Measurements from ENCODE around the gene PLB1.

- TF ChIP-seq, protein P1, sequence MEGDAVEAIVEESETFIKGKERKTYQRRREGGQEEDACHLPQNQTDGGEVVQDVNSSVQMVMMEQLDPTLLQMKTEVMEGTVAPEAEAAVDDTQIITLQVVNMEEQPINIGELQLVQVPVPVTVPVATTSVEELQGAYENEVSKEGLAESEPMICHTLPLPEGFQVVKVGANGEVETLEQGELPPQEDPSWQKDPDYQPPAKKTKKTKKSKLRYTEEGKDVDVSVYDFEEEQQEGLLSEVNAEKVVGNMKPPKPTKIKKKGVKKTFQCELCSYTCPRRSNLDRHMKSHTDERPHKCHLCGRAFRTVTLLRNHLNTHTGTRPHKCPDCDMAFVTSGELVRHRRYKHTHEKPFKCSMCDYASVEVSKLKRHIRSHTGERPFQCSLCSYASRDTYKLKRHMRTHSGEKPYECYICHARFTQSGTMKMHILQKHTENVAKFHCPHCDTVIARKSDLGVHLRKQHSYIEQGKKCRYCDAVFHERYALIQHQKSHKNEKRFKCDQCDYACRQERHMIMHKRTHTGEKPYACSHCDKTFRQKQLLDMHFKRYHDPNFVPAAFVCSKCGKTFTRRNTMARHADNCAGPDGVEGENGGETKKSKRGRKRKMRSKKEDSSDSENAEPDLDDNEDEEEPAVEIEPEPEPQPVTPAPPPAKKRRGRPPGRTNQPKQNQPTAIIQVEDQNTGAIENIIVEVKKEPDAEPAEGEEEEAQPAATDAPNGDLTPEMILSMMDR (IDR thresholded peaks at IDR 0.05) = no peak
- no peak for TF ChIP-seq POLR2A (IDR thresholded peaks at IDR 0.05)
These were observed 108.5 kb downstream of the PLB1 start for GRCh38 chr2:28604284-28604843.

Data from esophagus squamous epithelium (tissue), 4 donors.